KMS-11 (cell line): Measurements from ENCODE around the gene ASIP.
"Not testable (repeated sequence)": the region's sequence is repeated elsewhere in the genome, so short reads cannot be mapped to it uniquely, and the experiment has no call there.

Source experiments
- H2AFZ ChIP-seq: fragments of 200-600 bp; sonication (generic); 2 replicates; pipeline ENCODE4 v1.6.1; 2016; ENCODE audit warnings: antibody characterized with exemption, mixed run types, low read depth
- H3K27ac ChIP-seq: fragments of 200-600 bp; sonication (generic); 2 replicates; pipeline ENCODE4 v1.6.1; 2016; ENCODE audit warnings: mild to moderate bottlenecking, mixed run types
- H3K27me3 ChIP-seq: fragments of 200-600 bp; sonication (generic); 2 replicates; pipeline ENCODE4 v1.6.1; 2017; ENCODE audit warnings: mild to moderate bottlenecking, low read depth, mixed run types, moderate library complexity; ENCODE audit not compliant: insufficient read depth
- H3K36me3 ChIP-seq: fragments of 200-600 bp; sonication (generic); 2 replicates; pipeline ENCODE4 v1.6.1; 2017; ENCODE audit warnings: mild to moderate bottlenecking, mixed run types; ENCODE audit not compliant: insufficient read depth
- H3K4me1 ChIP-seq: fragments of 200-600 bp; sonication (generic); 2 replicates; pipeline ENCODE4 v1.6.1; 2016; ENCODE audit warnings: mild to moderate bottlenecking, low read depth, mixed run types; ENCODE audit not compliant: poor library complexity, severe bottlenecking
- H3K4me2 ChIP-seq: fragments of 200-600 bp; sonication (generic); 2 replicates; pipeline ENCODE4 v1.7.0; 2016; ENCODE audit warnings: mild to moderate bottlenecking, mixed run types
- H3K4me3 ChIP-seq: fragments of 200-600 bp; sonication (generic); IDR thresholded peaks from 2 replicates; pipeline ENCODE4 v1.6.1; 2017; ENCODE audit warnings: low read depth, low read length, mixed read lengths; ENCODE audit not compliant: insufficient read depth
- H3K79me2 ChIP-seq: fragments of 200-600 bp; sonication (generic); 2 replicates; pipeline ENCODE4 v1.6.1; 2016; ENCODE audit warnings: low read depth, mixed run types; ENCODE audit not compliant: insufficient read depth
- H3K9ac ChIP-seq: fragments of 200-600 bp; sonication (generic); 2 replicates; pipeline ENCODE4 v1.6.1; 2016; ENCODE audit warnings: mild to moderate bottlenecking, mixed run types
- H4K20me1 ChIP-seq: fragments of 200-600 bp; sonication (generic); 2 replicates; pipeline ENCODE4 v1.6.1; 2016; ENCODE audit warnings: mild to moderate bottlenecking, mixed run types; ENCODE audit not compliant: insufficient read depth
- CTCF ChIP-seq: fragments of 200-600 bp; sonication (generic); conservative IDR thresholded peaks from 2 replicates; pipeline ENCODE4 v1.6.1; 2017; ENCODE audit warnings: low read depth, mild to moderate bottlenecking, antibody characterized with exemption, low read length, moderate library complexity, mixed read lengths

ASIP gene

GRCh38 chr20:34262488-34263288 lies 21.5 kb downstream of the ASIP start:
- Histone ChIP-seq H3K36me3 (no peaks in the 10 kb centered on the region), H4K20me1 (no peaks in the 10 kb centered on the region), H3K4me2 (no peak overlapping the region), H3K9ac (no peak overlapping the region), H3K4me1 (no peaks in the 10 kb centered on the region), H2AFZ (no peak overlapping the region), H3K79me2 (no peaks in the 10 kb centered on the region), H3K4me3 (no peak overlapping the region), H3K27me3 (no peaks in the 10 kb centered on the region), H3K27ac (no peak overlapping the region)
- no peak for TF ChIP-seq CTCF

GRCh38 chr20:34263468-34263867 lies 22.2 kb downstream of the ASIP start:
- H4K20me1 ChIP-seq, H2AFZ ChIP-seq, H3K4me1 ChIP-seq, H3K4me3 ChIP-seq, H3K9ac ChIP-seq, H3K27me3 ChIP-seq, H3K36me3 ChIP-seq, H3K27ac ChIP-seq, H3K79me2 ChIP-seq, H3K4me2 ChIP-seq: not testable (repeated sequence)

GRCh38 chr20:34264141-34264540 lies 22.9 kb downstream of the ASIP start:
- Histone ChIP-seq H4K20me1 (no peaks in the 10 kb centered on the region), H3K36me3 (no peaks in the 10 kb centered on the region), H3K27ac (no peak overlapping the region), H3K27me3 (no peaks in the 10 kb centered on the region), H3K4me3 (no peak overlapping the region), H3K9ac (no peak overlapping the region), H3K4me2 (no peak overlapping the region), H3K4me1 (no peaks in the 10 kb centered on the region), H2AFZ (no peak overlapping the region), H3K79me2 (no peaks in the 10 kb centered on the region)
- no peak for TF ChIP-seq CTCF

GRCh38 chr20:34268145-34268544 lies 26.9 kb downstream of the ASIP start:
- no peak for TF ChIP-seq CTCF
- H3K79me2 ChIP-seq: no peaks in the 10 kb centered on the region

GRCh38 chr20:34268851-34269636 lies 27.8 kb downstream of the ASIP start:
- no peak for TF ChIP-seq CTCF
- H3K79me2 ChIP-seq: no peaks in the 10 kb centered on the region
- no peak overlapping the region for H3K27ac ChIP-seq
- no peaks in the 10 kb centered on the region for H3K36me3 ChIP-seq
- no peak overlapping the region for H3K4me2 ChIP-seq
- H4K20me1 ChIP-seq: no peaks in the 10 kb centered on the region
- H3K27me3 ChIP-seq: no peaks in the 10 kb centered on the region
- no peak overlapping the region for H2AFZ ChIP-seq
- no peak overlapping the region for H3K4me3 ChIP-seq
- H3K9ac ChIP-seq: no peak overlapping the region
- H3K4me1 ChIP-seq: peaks cover 13% of the 10 kb centered on the region

More at GRCh38 chr20:34268145-34268544, 26.9 kb downstream of the ASIP start:
- Histone ChIP-seq H3K4me1 (peaks cover 13% of the 10 kb centered on the region), H2AFZ (no peak overlapping the region), H3K4me2 (no peak overlapping the region), H3K36me3 (no peaks in the 10 kb centered on the region), H4K20me1 (no peaks in the 10 kb centered on the region), H3K4me3 (no peak overlapping the region), H3K9ac (no peak overlapping the region), H3K27ac (no peak overlapping the region), H3K27me3 (no peaks in the 10 kb centered on the region)
